ENCODE results near the gene TUBGCP6.

The TUBGCP6 gene

DNA sequence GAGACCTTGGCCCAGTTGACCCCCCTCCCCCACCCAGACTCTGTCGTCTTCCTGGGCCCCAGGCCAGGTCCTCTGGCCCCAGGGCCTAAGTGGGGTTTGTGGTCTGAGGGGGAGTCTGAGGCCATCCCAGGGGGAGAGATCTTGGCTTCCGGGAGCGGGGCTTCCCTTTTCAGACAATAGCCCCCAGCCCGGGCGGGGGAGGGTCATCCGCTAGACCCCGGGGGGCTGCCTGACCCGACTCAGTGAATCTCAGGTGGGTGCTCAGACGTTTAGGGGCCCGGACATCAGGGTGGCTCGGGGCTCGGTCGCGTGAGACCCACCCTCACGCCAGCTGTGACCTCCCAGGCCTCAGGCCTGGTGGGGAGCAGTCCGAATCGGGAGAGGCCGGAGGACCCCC, 24.7 kb upstream of the TUBGCP6 start:
- DNase-seq (ENCODE audit: insufficient read length) (no peak), FAIRE-seq (no peak)
- no peak for TF ChIP-seq POLR2A (IDR thresholded peaks at IDR 0.05; ENCODE audit: low read depth, low read length)
- TF ChIP-seq POLR2AphosphoS5 (IDR thresholded peaks at IDR 0.05; ENCODE audit: low read depth, low read length), result no peak
- TF ChIP-seq TAF1 (IDR thresholded peaks at IDR 0.05; ENCODE audit: borderline replicate concordance, low read depth, low read length), result no peak

DNA sequence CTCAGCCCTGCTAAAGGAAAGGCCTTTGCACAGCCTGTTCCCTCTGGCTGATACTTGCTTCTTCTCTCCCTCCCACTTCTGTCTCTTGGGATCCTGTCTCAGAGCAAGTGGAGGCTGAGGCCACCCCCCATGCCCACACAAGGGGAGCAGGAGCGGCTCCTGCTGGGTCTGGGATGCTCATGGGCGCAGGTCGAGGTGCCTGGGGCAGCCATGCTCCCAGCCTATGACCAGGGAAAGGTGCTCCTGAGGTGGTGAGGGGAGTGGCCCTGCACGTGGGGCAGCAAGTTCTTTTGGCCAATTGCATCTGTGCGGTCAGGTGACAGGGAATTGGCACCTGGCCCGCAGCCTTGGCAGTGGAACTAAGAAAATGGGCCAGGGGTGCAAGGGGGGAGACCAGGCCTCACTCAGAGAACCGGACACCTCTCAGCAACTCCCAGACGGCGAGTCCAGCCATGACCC, 23.9 kb upstream of the TUBGCP6 start:
- no peak for TF ChIP-seq TAF1 (IDR thresholded peaks at IDR 0.05; ENCODE audit: borderline replicate concordance, low read depth, low read length)
- no peak for TF ChIP-seq POLR2A (IDR thresholded peaks at IDR 0.05; ENCODE audit: low read depth, low read length)
- no peak for TF ChIP-seq POLR2AphosphoS5 (IDR thresholded peaks at IDR 0.05; ENCODE audit: low read depth, low read length)
- DNase-seq (ENCODE audit: insufficient read length) (no peak), FAIRE-seq (no peak)

DNA sequence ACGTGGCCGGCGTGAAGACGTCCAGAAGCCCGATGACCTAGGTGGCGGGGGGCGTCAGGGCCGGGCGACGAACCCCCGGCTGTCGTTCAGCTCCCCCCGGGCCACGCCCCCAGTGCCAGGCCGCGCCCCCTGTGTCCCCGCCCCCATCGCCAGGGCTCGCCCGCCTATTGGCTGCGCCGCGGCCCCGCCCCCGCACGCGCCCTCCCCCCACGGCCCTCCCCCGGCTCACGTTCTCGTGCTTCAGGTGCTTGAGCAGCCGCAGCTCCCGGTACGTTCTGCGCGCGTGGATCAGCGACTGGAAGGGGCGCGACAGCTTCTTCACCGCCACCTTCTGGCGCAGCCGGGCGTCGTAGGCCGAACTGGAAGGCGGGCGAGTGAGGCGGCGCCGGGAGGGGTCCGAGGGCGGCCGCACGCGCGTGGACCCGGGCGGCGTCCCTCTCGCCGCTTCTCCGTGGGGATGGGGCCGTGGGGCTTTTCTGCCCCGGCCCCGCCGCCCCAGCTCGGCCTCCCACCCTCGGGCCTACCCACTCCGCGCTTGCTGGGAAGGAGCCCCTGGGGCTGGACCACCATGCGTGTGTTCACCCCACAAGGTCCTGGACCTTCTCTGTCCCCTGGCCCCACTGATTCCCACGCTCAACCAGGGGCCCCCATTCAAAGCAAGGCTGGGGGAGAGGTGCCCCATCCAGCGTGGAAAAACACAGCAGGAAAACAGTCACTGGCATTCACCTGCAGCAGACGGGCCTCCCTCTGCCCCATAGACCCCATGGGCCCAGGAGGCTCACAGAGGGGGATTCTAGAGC, 23.0 kb upstream of the TUBGCP6 start:
- peak; percentile 74 for FAIRE-seq
- no peak for DNase-seq (ENCODE audit: insufficient read length)
- TF ChIP-seq POLR2A (IDR thresholded peaks at IDR 0.05; ENCODE audit: low read depth, low read length) (no peak), POLR2AphosphoS5 (IDR thresholded peaks at IDR 0.05; ENCODE audit: low read depth, low read length) (no peak), TAF1 (IDR thresholded peaks at IDR 0.05; ENCODE audit: borderline replicate concordance, low read depth, low read length) (no peak)

DNA sequence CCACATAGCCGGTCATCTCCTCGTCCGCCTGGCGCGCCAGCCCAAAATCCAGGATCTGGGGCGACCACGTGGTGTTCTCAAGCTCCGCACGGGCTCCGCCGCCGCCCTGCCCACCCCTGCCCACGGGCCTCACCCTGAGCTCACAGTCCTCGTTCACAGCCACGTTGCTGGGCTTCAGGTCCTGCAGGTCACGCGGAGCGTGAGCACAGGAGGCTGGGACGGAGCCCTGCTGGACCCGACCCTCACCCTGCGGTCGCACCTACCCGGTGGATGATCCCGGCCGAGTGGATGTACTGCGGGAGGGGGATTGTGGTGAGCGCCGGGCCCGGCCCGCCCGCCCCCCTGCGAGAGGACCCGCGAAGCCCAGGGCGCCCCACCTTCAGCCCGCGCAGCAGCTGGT, 22.2 kb upstream of the TUBGCP6 start:
- FAIRE-seq (no peak), DNase-seq (ENCODE audit: insufficient read length) (no peak)
- TF ChIP-seq TAF1 (IDR thresholded peaks at IDR 0.05; ENCODE audit: borderline replicate concordance, low read depth, low read length), result no peak
- no peak for TF ChIP-seq POLR2AphosphoS5 (IDR thresholded peaks at IDR 0.05; ENCODE audit: low read depth, low read length)

DNA sequence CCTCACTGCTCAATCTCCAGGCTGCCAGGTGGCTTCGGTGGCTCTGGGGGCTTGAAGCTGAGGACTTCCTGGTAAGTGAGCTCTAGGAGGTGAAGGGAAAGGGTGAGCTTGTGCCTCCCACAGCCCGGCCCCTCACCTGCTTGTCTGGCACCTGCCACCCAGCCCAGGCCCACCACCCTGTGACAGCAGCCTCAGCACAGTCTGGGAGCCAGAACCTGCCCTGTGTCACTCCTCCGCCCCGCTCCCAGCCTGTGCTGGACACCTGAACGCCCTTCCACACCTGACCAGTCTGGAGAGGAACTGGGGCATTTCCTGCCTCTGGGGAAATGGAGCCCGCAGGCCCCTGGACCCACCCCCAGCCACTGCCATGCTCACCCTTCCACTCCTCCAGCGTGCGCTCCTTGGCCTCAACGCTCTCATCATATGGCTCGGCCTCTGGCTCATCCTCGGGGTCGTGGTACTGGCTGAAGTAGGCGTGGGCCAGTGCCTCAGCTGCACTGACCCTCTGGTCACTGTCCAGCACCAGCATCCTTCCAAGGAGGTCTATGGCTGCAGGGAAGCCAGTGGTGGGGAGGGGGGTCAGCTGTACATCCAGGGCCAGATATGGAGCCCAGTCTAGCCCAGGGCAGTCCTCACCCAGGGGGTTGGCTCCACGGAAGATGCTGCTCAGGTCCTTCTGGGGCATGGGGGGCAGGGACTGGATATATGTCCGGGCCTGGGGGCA, 20.3 kb upstream of the TUBGCP6 start:
- DNase-seq (ENCODE audit: insufficient read length), result no peak
- TF ChIP-seq POLR2AphosphoS5 (IDR thresholded peaks at IDR 0.05; ENCODE audit: low read depth, low read length) (no peak), TAF1 (IDR thresholded peaks at IDR 0.05; ENCODE audit: borderline replicate concordance, low read depth, low read length) (no peak), POLR2A (IDR thresholded peaks at IDR 0.05; ENCODE audit: low read depth, low read length) (no peak)
- FAIRE-seq, result no peak

DNA sequence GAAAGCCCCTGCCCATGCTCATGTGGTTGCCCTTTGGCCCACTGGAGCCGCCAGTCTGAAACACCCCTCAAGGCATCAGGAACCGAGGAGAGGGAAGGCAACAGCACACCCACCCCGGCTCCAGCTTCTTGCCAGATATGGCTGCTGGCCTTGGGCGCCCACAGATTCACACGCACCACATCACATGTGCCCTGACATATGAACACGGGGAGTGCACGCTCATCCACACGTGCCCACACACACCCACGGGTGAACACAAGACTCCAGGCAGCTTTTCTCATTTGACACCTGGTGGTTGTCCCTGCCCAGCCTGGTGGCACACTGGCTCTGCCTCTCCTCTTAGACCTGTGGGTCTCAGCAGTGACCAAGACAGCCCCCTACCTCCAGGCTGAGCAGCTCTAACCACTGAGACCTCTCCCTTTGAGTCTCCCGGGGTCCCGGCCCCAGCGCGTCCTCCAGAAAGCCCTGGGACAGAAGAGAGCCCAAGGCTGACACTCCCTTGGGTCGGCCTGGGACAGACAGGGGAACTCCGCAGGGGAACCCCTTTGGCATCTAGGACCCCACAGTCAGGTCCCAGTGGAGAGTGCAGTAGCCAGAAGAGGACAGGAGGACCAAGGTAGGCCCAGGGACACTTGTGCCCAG, 19.4 kb upstream of the TUBGCP6 start:
- no peak for TF ChIP-seq POLR2AphosphoS5 (IDR thresholded peaks at IDR 0.05; ENCODE audit: low read depth, low read length)
- TF ChIP-seq TAF1 (IDR thresholded peaks at IDR 0.05; ENCODE audit: borderline replicate concordance, low read depth, low read length), result no peak
- TF ChIP-seq POLR2A (IDR thresholded peaks at IDR 0.05; ENCODE audit: low read depth, low read length), result no peak
- no peak for FAIRE-seq
- DNase-seq (ENCODE audit: insufficient read length), result no peak

DNA sequence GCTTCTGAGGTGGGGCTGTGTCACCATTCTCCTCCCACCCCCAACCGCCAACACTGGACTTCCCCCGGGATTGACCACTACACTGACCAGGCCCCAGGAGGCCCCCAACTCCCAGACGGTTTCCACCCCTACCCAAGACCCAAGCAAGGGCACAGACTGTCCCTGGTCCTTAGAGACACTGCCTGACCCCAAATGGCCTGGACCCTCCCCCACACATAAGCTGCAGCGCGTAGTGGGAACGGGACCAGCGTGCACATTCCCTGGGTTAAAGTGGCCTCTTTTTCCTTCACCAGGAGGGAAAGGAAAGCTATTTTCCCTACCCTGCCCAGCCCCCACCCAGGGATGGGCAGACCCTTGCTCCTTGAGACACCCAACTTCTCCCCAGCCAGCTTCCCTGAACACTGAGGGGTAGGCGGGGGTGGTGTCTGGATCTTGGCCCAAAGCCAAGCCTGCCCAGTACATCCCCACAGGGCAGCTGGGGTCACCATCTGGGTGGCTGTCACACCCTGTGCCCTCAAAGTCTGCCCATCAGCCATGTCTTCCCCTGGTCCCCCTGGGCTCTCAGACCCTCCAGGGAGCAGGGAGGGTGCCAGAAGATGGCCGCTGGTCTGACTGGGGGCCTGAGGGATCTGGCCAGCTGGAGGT, 18.3 kb upstream of the TUBGCP6 start:
- TF ChIP-seq POLR2A (IDR thresholded peaks at IDR 0.05; ENCODE audit: low read depth, low read length), result no peak
- TF ChIP-seq TAF1 (IDR thresholded peaks at IDR 0.05; ENCODE audit: borderline replicate concordance, low read depth, low read length), result no peak
- TF ChIP-seq POLR2AphosphoS5 (IDR thresholded peaks at IDR 0.05; ENCODE audit: low read depth, low read length), result no peak
- DNase-seq (ENCODE audit: insufficient read length) (no peak), FAIRE-seq (no peak)

DNA sequence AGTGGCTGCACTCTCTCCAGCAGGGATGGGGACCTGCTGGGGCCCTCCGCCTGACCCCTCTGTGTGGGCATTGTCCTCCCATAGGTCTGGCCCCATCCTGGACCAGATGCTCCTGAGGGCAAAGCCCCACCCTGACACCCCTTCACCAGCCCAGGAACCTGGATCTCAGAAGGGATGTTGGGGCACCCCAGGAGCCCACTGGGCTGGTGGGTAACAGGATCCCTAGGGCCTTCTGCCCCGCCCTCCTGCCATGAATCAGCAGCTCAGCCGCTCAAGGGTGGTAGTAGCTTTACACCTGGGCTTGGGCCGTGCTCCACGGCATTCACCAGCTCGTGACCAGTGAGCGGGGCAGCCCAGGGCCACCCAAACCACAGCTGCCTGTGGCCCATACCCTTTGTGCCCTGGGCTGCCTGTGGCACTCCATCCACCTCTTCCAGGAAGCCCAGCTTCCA, 17.7 kb upstream of the TUBGCP6 start:
- FAIRE-seq, result peak; percentile 40
- DNase-seq (ENCODE audit: insufficient read length), result no peak
- TF ChIP-seq POLR2A (IDR thresholded peaks at IDR 0.05; ENCODE audit: low read depth, low read length) (no peak), TAF1 (IDR thresholded peaks at IDR 0.05; ENCODE audit: borderline replicate concordance, low read depth, low read length) (no peak), POLR2AphosphoS5 (IDR thresholded peaks at IDR 0.05; ENCODE audit: low read depth, low read length) (no peak)

DNA sequence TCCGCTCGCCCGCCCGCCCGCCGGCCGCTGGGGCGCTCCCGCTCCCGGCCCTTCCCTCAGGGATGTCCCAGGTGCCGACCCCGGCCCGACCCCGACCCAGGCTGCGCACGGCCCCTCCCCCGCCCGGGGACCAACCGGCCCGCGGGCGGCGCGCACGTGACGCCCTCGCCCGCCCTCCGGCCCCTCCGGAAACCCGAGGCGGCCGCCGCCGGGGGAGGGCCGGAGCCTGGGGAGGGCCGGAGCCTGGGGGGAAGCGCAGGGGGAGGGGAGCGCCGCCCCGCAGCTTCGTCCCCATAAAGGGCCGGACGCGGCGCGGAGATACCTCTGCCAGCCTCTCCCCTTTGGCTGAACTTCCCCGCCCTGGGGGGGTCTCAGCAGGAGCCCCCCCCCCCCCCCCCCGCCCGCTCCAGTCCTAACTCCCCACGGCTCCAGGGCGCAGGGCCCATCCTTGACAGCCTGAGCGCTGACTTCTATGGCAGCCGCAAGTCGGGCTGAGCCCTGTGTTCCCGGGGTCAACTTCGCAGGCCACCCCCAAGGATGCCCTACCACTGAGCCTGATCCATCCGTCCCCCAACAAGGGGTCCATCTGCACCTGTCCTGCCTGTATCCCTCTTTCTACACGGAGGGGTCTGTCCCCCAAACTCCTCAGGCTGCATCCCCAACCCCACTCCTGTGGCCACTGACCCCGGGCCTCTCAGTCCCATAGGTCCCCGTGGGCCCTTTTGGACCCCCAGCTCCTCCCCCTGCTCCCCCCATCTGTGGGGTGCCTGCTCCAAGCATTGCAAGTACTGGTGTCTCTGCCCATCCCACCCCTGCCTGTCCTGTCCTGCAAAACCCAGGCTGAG, 17.0 kb upstream of the TUBGCP6 start, which contains the start of gene MAPK12:
TSS of gene MAPK12 (minus strand) at position 69 of the 845 bp plus-strand sequence. CDS start 174 bp downstream, outside the sequence.
- peak; percentile 90 for DNase-seq (ENCODE audit: insufficient read length)
- peak; percentile 40 for FAIRE-seq
- TF ChIP-seq POLR2AphosphoS5 (IDR thresholded peaks at IDR 0.05; ENCODE audit: low read depth, low read length), result no peak
- TF ChIP-seq POLR2A (IDR thresholded peaks at IDR 0.05; ENCODE audit: low read depth, low read length), result no peak
- no peak for TF ChIP-seq TAF1 (IDR thresholded peaks at IDR 0.05; ENCODE audit: borderline replicate concordance, low read depth, low read length)

All from GM12892 (cell line).